Right renal pelvis (tissue), 4 donors: ENCODE results near the gene PDE4B. TPM values are rescaled to one million over a fixed set of nuclear protein-coding genes. Genes with fewer than 3 reads are reported as not detected.

ENCODE experiments used
- DNase-seq, 4 donors: peaks; one replicate each; pipeline ENCODE4 v3.0.0-alpha.2; 2013; ENCODE audit warnings: low read depth in 4 of 4, low spot score in 3 of 4, missing footprints in 1 of 4
- polyA plus RNA-seq, 4 donors: library from polyadenylated mRNA; unstranded; fragments of 120-200 nt; gene quantifications; one replicate each; pipeline ENCODE4 v1.2.1, GENCODE V29; 2013; ENCODE audit not compliant: insufficient read length in 4 of 4

PDE4B gene
- polyA plus RNA-seq, 4 donors = 7.7 to 10.3 (median 9.0) TPM

DNA sequence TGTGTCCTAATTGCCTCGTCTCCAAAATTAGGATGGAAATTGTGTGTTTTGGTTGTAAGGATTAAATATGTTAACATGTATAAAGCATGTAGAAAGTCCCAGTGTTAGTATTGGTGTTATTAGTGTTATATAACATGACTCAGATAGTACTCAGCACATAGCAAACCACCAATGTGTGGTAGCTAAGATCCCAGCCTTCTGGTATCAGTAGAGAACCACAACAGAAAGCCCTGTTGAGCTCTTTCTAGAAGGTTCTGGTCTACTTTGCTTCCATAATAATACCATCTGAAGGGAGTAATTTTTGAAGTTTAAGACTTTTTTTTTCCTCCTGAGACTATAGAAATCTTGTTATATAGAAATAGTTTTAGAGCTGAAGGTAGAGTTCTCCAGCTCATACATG lies 481.9 kb downstream of the PDE4B start:
- no peak for DNase-seq

DNA sequence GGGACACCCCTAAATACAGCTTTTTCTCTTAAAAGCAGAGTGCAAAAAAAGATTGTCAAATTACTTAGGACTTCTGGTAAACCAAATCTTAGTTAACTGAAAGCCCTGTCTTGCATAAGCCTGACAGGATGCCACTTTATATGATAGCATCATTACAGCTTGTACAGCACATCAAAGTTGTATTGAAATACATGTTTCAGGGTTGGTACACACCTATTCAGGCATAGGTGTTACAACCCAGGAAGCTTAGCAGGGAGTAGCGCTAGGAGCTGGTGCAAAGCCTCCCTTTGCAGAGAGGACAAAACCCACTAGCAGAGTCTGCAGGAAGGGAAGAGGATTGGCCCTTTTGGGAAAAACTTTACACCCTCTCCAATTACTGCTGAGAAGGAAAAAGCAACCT lies 482.4 kb downstream of the PDE4B start:
- DNase-seq = no peak

DNA sequence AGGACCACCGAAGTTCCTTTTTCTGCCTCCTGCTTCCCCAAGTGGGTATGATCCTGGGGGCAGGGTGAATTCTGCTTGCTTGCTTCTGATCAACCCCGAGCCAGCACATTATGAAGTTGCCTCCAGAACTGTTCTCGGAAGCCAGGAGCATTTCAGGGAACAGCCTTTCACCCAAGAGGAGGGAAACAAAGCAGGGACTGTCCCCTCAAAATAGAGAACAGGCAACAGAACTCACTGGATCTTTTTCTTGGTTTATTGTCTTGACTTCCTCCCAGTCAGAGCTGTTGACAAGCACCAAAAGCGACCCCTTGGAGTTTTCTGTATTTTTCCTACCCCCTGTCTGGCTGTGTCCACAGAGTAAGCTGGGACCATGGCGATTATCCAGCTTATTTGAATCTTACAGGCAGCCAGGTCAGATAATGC lies 482.9 kb downstream of the PDE4B start:
- DNase-seq = no peak

DNA sequence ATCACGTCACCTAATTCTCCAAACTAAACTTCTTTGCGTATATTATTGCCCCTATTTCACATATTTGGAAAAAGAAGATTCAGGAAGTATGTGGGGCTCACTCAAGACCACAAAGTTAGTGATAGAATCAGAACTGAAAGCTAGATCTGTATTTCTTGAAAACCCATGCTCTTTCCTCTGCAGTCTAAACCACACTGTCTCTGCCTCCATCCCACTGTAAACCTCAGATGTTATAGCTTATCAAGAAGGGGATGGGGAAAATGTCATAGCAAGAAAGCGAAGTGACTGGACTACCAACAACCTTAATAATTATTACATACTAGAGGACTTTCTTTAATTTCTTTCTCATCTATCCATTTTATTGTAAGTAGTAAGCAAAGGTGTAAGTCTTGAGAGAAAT lies 483.5 kb downstream of the PDE4B start:
- DNase-seq = no peak

DNA sequence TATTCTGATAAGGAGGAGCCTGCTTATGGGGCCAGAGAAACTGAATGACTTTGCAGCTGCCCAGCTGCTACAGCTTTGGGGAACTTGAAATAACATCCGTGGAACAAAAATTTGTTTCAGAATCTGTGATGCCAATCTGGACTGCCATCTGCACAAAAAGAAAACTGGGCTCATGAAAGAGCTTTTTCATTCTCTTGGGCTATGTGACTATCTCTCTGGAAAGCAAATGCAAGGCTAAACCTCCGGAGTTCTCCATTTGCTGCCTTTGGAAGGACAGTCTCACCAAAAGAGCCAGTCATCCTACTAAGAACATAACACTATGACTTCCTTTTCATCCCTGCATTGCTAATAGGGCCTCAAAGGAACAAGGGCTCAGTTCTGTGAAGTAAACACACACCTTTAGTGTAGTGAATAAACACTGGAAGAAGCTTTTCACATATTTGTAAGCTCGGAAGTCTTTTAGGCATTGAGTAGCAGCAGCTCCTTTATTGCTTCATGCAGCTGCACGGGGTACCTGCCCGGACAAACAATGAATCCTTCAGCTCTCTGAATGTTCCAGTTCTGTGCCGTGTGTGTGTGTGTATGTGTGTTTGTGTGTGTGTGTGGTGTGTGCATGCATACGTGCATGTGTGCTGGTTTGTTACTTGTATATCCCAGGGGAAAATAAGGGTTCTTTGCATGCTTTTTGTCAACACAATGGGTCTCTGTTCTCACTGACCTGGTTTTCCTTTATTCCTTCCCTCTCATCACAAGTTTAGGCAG lies 485.7 kb downstream of the PDE4B start:
- no peak for DNase-seq

DNA sequence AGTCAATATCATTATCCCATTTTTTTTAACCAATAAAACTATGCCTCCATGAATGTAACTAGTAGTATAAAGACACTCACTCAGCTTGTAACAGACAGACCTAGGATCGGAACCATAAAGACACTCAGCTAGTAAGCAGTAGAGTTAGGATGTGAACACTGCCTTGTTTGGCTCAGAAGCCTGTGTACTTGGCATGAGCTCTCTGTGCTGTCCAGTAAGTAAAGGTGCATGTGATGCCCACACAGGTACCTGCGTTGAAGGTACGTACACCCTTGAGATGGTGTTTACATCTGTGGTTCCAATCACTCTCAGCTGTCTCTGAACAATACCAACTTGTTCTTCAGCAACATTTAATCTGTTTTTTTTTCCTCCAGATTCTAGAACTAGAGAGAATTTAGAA lies 489.1 kb downstream of the PDE4B start:
- no peak for DNase-seq

DNA sequence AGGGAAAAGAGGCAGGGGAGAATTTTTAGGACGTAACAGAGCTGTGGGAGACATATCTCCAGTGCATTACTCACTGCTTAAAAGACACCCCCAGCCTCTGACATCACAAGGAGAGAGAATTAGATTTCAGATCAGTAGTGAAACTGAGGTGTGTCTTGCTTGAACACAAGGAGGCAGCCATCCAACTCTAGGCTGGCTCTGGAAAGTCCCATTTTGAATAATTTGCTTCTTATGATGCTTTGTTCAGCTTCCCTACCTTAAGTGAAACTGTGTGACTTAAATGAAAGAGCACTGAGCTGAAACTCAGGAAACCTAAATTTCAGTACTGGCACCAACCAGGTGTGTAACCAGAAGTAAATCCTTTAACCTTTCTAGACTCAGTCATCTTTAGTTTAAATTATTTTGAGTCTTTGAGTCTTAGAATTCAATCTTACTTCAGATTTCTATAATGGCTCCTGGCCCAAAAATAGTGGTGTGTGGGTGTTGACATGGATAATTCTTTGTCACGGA lies 489.7 kb downstream of the PDE4B start:
- no peak for DNase-seq

DNA sequence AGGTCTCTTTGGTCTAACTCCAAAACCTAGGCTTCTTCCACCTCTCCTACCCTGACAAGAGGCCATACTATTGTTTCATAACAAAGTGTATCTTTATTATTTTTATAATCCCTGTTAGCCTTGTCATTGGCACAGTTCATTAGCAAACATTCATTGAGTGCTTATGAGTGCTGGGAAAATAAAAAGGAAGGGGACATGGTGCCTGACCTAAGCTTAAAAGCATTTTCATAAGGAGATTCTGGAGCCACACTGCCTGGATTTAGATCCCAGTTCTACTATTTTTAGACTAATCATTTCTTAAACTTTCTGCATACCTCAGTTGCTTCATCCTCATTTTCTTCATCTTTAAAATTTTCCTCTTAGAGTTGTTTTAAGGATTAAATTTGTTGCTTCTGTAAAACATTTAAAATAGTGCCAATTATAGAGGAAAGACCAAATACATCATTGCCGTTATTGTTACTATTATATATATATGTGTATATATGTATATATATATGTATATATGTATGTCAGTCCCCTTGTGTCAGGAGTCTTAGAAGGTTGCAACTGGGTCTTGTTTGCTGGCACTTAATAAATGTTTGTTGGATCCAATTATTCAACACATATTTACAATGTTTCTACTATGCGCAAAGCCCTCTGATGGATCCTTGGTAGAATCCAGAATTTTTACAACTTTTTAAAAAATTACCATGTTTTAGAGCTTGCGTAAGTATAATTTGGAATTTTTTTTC lies 490.4 kb downstream of the PDE4B start:
- DNase-seq = no peak

DNA sequence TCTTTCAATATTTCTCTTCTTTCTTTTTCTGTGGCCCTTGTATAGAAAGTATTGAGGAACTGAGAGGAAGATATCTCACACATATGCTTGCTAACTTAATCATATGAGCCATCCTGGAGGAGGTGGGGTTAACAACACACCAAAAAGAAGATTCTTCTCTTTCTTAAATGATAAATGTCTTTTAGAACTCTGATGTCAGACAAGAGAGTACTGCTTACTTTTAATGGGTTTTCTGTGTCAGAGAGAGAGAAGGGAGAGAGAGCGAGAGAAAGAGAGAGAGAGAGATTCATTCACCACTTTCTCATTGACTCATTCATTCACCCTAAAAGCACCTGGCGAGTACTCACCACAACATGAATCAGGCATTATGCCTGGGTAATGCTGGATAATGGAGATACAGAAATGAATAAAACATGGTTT lies 490.9 kb downstream of the PDE4B start:
- DNase-seq = no peak

DNA sequence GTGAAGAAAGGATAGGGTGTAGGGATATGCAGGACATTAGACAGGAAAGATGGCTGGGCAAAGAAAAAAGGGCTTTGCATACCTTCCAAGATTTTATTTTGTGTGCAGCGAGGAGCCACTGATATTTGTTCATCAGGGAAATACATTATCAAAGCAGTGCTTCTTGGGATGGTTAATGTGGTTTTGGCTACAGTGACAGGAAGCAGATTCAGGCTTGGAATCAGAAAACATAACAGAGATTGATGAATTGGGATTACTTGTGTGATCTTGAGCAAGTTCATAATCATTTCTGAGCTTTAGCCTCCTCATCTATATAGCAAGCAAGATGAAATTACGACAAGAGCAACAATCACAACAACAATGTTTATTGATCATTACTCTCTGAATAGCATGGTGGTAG lies 492.1 kb downstream of the PDE4B start:
- no peak for DNase-seq

DNA sequence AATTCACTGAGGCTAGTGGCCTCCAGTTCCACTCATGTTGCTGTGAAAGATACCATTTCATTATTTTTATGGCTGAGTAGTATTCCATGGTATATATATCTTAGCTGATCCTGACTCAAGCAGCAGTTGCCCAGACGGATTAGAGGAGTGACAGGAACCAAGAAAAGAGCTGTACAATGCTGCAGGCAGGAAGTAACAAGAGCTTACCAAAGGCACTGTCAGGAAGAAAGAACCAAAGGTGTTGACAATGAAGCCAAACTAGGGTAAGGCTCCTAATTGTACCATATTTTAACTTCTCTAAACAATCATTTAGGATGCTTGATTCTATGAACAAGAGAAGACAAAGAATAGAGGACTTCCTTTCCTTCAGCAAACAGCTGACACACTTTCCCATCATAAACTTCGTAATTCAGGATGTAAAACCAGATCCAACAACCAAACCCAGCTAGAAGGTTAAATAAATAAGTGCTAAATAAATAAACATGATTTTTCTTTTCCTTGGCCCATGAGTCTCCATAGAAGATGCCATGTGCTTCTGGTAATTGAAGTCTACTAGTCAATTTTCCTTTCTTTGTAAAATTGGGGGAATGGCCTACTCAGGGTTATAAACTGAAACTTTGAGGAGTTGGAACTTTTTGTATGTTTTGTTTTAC lies 493.0 kb downstream of the PDE4B start:
- no peak for DNase-seq

DNA sequence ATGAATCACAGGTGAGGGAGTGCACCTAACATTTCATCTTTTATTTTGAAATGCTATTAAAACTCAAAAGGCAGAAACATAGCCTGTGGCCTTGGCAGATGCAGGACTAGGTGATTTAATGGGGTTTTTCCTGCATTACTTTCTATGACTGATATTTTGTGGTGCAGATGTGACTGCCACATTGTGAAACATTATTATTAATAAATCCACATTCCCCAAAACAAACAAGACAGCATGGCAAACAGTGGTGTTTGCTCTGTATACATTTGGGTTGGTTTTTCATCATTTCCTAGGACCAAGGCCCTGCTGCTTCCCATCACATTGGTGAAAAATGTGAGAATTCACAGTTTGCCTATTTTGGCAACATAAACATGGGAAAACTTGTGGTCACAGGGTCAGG lies 493.6 kb downstream of the PDE4B start:
- no peak for DNase-seq

DNA sequence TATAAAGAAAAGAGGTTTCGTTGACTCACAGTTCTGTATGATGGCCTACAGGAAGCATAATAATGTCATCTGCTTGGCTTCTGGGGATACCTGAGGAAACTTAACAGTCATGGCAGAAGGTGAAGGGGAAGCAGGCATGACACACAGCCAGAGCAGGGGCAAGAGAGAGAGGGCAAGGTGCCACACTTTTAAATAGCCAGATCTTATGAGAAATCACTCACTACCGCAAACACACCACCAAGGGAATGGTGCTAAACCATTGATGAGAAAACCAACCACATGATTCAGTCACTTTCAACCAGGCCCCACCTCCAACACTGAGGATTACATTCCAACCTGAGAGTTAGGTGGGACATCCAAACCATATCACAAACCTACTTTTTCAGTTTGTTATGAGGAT lies 495.4 kb downstream of the PDE4B start:
- no peak for DNase-seq

DNA sequence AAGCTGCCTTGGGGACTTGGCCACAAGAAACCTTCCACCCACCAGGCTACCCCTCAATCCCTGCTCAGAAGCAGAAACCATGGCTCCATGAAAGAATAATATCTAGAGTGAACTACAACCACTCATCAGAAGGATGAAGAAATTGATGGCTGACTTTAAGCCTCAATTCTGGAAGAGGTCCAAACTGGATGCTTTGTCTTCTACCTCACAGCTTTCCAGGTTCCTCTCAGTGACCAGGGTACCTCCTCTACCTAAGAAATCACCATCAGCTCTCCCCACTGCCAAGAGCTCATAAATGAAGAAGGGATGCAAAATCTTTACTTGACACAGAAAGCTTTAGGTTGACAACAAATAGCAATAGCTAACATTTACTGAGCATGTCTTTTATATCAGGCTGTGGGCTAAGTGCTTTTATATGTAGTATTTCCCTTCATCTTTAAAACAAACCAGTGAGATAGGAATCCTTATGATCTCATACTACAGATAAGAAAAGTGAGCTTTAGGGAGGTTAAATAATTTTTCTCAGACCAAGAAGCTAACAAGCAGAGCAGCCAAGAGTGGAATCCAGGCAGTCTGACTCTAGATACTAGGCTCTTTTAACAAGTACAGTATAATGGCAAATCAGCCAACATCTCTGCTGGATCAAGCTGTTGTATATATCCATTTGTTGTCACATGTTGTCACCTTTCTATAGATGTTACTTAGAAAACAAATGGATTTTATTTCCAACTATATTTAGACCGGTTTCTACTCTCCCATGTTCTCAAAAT lies 498.3 kb downstream of the PDE4B start:
- no peak for DNase-seq

DNA sequence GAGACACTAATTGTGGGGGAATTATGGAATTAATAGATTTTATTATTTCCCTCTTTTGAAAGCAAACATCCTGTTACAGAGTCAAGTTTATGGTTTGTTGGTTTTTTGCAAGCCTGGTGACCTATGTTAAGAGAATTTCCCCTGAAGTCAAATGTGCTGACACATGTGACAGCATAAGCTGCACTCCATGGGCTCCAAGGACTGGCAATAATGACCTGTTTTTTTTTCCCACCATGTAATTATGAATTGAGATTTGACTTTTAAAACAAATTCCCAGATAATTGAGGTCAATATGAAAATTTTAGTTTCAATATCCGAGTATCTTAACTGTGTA lies 498.8 kb downstream of the PDE4B start:
- no peak for DNase-seq

DNA sequence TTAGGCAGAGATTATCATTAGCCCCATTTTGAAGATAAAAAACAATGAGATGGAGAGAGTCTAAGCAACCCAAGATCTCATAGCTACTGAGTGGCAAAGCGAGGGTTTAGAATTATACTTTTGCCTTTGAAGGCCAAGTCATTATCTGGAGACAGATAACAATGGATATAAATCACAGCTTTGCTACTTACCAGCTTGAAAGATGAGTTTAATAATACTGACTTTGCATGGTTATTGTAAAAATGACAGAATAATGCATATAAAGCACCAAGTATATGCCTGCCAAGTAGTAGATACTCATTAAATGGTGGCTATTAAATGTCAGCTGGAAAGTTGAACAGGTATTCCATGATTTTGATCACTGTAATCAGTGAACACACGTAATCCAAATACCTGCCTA lies 499.6 kb downstream of the PDE4B start:
- DNase-seq = no peak

DNA sequence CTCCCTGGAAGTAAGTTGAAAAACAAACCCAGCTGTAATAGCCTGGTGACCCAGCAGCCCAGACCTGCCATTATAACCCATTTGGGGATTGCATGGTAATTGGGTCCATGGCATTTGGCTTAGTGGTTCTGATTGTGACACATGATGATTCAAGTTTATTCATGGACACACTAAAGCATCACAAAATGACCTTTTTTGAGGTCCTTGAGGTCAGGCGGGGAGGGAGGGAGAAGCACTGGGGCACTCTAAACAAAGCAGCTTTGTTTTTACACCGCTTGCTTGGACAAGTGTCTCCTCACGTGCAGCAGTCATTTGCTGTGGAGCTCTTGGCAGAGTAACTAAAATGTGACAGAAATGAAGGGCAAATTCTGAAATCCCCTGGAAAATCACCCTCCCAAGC lies 500.2 kb downstream of the PDE4B start:
- DNase-seq = no peak

DNA sequence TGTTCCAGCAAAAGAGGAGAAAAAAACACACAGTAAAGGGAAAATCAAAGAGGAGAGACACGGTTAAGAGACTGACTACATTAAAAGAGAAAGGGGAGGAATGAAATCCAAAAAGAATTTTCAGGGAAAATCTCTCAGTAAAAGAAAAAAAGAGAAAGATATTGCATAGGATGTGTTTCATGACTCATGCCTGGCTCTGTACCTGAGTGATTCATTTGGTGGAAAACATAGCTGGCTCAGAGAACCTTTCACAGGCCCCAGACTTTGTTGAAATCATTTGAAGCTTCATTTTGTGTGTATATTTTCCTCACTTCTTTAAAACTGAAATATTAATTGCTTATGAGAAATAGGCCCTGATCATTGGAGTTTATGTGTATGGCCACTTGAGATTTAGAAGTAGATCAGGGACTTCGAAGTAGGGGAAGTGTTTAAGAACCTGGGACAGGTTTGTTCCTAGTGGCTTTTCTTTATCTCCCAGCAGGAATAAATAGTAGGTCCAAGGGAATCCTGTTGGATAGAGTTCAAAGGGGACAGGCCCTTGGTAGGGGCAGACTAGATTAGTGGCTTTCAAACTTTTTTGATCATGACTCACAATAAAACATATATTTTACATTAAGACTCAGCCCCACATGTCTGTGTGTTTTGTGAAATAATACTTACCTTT lies 502.1 kb downstream of the PDE4B start:
- no peak for DNase-seq

DNA sequence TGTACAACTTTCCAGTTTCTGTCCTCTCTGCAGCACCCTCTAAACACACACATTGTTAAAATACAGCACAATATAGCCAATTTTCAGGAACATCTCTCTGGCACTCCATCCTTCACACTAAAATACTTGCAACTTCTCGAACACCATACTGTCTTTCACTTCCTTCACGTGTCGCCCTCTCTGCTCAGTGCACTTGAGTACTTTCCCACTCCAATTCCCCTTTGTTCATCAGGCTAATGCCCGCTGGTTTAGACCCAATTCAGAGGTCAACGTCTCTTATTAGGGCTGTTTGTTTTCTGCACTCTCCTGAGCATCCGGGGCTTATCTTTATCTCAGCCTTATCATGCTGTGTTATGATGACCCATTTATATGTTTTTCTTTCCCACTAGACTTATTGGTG lies 503.1 kb downstream of the PDE4B start:
- no peak for DNase-seq

DNA sequence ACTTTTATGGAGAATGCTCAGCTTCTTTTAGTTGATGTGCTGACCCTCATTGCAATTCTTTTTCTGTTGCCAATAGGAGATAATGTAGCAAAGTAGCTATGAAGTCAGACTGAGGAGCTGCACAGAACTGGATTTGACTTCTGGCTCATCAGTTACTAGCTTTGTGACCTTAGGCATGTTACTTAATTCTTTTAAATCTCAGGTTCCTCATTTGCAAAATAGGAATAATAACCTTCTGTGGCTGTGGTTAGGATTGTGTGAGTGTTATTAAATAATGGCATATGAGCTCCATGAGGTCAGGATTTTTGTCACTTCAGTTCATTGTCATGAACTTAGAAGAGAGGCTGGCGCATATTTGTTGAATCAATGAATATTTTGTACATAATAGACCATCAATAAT lies 503.7 kb downstream of the PDE4B start:
- DNase-seq = no peak
